GM15510 (cell line): ENCODE results near the gene TNN.

Source experiments
- POLR2A ChIP-seq: IDR thresholded peaks from 3 replicates; pipeline ENCODE4 v1.6.1; 2011; ENCODE audit warnings: borderline replicate concordance; ENCODE audit not compliant: insufficient read length; ENCODE audit errors: extremely low read depth

Gene TNN

GRCh38 chr1:175186433-175187160, 119.0 kb downstream of the TNN start:
- TF ChIP-seq POLR2A, result no peak

DNA sequence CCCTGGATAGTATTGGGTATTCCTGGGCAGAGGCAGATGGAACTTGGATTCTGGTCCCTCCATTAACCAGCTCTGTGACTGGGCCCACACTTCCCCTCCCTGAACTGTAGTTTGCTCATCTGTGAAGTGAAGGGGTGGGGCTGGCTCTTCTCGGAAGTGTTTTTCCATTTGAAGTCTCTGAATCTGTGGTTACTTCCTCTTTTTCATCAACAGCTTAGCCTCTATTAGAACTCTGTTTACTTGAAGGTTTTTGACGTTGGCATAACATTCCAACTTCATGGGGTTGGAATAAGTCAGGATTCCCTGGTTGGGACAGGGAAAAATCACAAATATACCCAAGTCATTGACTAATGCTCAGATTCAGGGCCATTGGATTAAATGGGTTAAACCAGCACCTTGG, 121.3 kb downstream of the TNN start:
- no peak for TF ChIP-seq POLR2A

DNA sequence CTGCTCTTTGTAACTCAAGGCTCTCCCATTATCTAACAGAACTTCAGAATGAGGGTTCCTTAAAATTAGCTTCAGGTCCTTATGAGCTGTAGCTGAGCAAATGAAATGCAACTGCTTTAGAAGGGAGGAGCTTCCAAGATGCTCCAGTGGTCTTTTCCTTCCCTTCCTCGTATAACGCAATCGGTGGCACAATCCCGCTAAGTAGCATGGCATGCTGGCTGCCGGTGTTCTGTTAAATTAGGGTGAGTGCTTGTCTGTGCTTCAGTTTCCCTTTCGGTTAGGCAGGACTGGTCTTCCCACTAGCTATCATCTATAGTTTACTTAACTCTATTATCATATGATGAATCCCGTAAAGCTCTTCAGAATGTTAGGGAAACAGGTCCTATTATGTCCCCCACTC, 124.0 kb downstream of the TNN start:
- TF ChIP-seq POLR2A, result no peak

DNA sequence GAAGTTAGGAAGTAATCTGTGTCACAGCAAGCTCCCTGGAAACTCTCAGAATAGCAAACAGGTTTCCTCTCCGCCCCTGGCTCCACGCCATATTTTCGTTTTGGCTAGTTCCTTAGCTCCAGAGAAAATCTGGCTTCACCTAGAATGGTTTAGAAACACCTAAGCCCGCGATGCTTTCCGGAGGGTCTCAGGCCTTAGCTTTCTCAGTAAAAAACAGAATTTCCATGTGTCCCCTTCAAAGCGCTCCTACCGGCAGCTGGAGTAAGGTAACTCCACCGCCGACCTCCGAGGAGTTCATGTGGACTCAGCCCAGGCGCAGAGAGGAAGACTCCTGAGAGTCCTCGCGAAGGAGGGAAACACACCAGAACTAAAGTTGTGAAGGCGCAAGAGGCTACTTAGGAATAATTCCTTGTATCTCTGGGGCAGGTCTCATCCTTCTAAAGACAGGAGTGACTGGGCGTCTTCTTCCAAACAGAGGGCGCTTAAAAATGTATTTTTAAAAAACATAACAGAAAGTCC, 124.5 kb downstream of the TNN start:
- TF ChIP-seq POLR2A, result no peak

GRCh38 chr1:175192630-175193526, 125.2 kb downstream of the TNN start, which contains the start of gene KIAA0040:
Gene KIAA0040, minus strand, starts transcription at chr1:175192776. Its CDS starts 31,763 bp downstream, at chr1:175161013.
- TF ChIP-seq POLR2A, result peak; percentile 82

DNA sequence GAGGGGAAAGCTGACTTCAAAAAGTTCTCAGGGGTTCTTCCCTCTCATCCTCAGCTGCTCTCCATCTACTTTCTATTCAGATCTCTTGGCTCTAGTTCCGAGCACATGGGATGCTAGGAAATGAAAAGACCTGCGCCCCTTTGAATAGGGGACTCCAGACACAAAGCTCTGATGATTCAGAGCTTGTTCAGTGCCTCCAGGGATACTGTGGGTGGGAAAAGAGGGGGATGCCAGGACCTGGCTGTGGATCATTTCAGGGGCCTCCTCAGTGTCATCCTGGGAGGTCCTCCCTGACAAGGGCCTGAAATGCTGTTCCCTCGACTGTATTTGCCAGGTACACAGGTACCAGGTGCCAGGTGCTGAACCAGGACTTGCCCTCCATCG, 125.9 kb downstream of the TNN start:
- no peak for TF ChIP-seq POLR2A

DNA sequence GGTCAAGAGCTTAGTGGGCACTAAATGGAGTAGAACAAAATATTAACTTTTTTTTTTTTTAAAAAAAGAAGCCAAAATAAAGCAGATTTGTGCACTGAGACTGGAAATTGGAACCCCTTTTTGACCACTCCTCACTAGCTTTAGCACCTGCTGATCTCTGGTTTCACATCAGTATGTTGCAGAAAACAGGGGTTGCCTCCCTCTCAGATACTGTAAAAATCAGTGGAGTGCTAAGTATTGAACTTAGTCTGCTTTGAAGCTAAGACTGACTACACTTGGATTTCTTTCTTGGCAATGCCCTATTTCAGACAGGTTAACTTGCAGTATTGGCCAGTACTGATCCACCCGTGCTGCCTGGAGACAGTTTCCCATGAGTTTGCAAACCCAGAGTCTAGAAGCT, 127.6 kb downstream of the TNN start:
- no peak for TF ChIP-seq POLR2A

GRCh38 chr1:175195798-175196197, 128.2 kb downstream of the TNN start:
- TF ChIP-seq POLR2A, result no peak

GRCh38 chr1:175197531-175197930, 129.9 kb downstream of the TNN start:
- TF ChIP-seq POLR2A, result no peak
